HuH-7.5 (cell line): ENCODE results near the gene SH3RF3.

Experiments used
- DNase-seq: peaks from one replicate; pipeline ENCODE4 v3.0.0; 2011; ENCODE audit warnings: low spot score

Gene SH3RF3

GRCh38 chr2:109288544-109289368, 159.8 kb downstream of the SH3RF3 start:
- no peak for DNase-seq

- DNase-seq = no peak
Measured at GRCh38 chr2:109289504-109290222, 160.7 kb downstream of the SH3RF3 start.

GRCh38 chr2:109290887-109291643, 162.1 kb downstream of the SH3RF3 start:
- DNase-seq = no peak

GRCh38 chr2:109292386-109292785, 163.4 kb downstream of the SH3RF3 start:
- no peak for DNase-seq

- no peak for DNase-seq
Measured at GRCh38 chr2:109293663-109294062, 164.7 kb downstream of the SH3RF3 start.

- DNase-seq = no peak
Measured at GRCh38 chr2:109294523-109294922, 165.5 kb downstream of the SH3RF3 start.

GRCh38 chr2:109295070-109295780, 166.2 kb downstream of the SH3RF3 start:
- DNase-seq = no peak

GRCh38 chr2:109295781-109296117, 166.7 kb downstream of the SH3RF3 start:
- no peak for DNase-seq

- no peak for DNase-seq
Measured at GRCh38 chr2:109297566-109298490, 168.8 kb downstream of the SH3RF3 start.

GRCh38 chr2:109298851-109299250, 169.8 kb downstream of the SH3RF3 start:
- no peak for DNase-seq

- no peak for DNase-seq
Measured at GRCh38 chr2:109299536-109299935, 170.5 kb downstream of the SH3RF3 start.

- no peak for DNase-seq
Measured at GRCh38 chr2:109300582-109300981, 171.6 kb downstream of the SH3RF3 start.

GRCh38 chr2:109301746-109302145, 172.7 kb downstream of the SH3RF3 start:
- DNase-seq = no peak

- DNase-seq = no peak
Measured at GRCh38 chr2:109302319-109302718, 173.3 kb downstream of the SH3RF3 start.

- no peak for DNase-seq
Measured at GRCh38 chr2:109304242-109304641, 175.2 kb downstream of the SH3RF3 start.

- DNase-seq = no peak
Measured at GRCh38 chr2:109304731-109305470, 175.9 kb downstream of the SH3RF3 start.

- DNase-seq = no peak
Measured at GRCh38 chr2:109305490-109306167, 176.6 kb downstream of the SH3RF3 start.

GRCh38 chr2:109306190-109306589, 177.2 kb downstream of the SH3RF3 start:
- no peak for DNase-seq

GRCh38 chr2:109311771-109312170, 182.8 kb downstream of the SH3RF3 start:
- no peak for DNase-seq

- no peak for DNase-seq
Measured at GRCh38 chr2:109312902-109313301, 183.9 kb downstream of the SH3RF3 start.
